SK-N-SH treated with all-trans-retinoic acid at 6 μM for 48 hours (cell line): ENCODE results near the gene SHISAL2B.

Source experiments
- CSRNP3 ChIP-seq: fragments of 250-450 bp; sonication (Bioruptor Pico); IDR thresholded peaks from 2 replicates; pipeline ENCODE4 v1.5.1; 2021; ENCODE audit warnings: mild to moderate bottlenecking, moderate library complexity
- PATZ1 ChIP-seq: fragments of 250-450 bp; sonication (Bioruptor Pico); IDR thresholded peaks from 2 replicates; pipeline ENCODE4 v1.8.0; 2020; ENCODE audit warnings: mild to moderate bottlenecking, moderate library complexity, borderline replicate concordance
- ZFP30 ChIP-seq: fragments of 450-650 bp; formaldehyde crosslinking; IDR thresholded peaks from 2 replicates; pipeline ENCODE4 v1.5.0; 2022; ENCODE audit warnings: mild to moderate bottlenecking, moderate library complexity

DNA sequence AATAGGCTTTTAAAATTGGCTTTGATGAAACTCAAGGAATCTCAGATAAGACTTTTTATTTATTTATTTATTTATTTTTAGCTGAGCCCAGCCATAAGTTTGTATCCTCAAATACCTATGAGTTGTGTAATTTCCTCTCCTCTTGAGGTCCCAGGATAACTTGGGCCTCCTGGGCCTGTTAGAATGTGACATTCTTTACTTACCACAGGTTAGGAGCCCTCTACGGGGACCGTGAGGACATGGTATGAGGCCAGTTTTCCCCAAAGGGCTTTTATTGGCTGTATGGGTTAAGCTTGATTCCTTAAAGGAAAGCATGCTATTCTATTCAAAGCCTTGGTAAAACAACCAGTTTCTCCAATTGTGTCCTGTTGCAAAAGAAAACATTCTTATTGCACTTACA lies 16.9 kb downstream of the SHISAL2B start:
- TF ChIP-seq ZFP30 (CRISPR knock-in tag) (no peak), CSRNP3 (CRISPR knock-in tag) (no peak), PATZ1 (CRISPR knock-in tag) (no peak)
